K562 (cell line): ENCODE data around the gene POPDC3. TPM values are rescaled to one million over a fixed set of nuclear protein-coding genes. Genes with fewer than 3 reads are reported as not detected.
A peak's percentile ranks its signal among the peaks of the same experiment; 100 is the strongest.

Source experiments
- ATAC-seq: fragments of 200-7000 bp; cut with Tn5 transposase; 3 replicates; pipeline ENCODE4 v1.9.1; 2020; ENCODE audit warnings: moderate library complexity
- BruUV-seq: library from RNA; stranded (reverse); fragments of 400-500 nt; replicated peaks from 2 replicates; lab custom pipeline; 2021; lab: Mats Ljungman, UMichigan
- CTCF ChIA-PET: fragments of 300-600 bp; formaldehyde crosslinking; extraction: SDS; loops from one replicate; lab custom pipeline; 2021; ENCODE audit warnings: low intra/inter-chr PET ratio; lab: Yijun Ruan, JAX
- POLR2A ChIA-PET: fragments of 300-600, 350-650 bp; sonication (Branson Sonifier 250); formaldehyde crosslinking; extraction: SDS; loops from one replicate; lab custom pipeline; 2021; ENCODE audit warnings: antibody characterized with exemption, inconsistent platforms; lab: Yijun Ruan, JAX
- DNase-seq, 4 experiments: peaks; one replicate each; pipeline versions ENCODE4 v3.0.0 to v3.0.0-alpha.2; 2011 to 2018; ENCODE audit warnings: low spot score in 3 of 4, mixed read lengths in 3 of 4; ENCODE audit errors: extremely low read depth in 1 of 4
- FAIRE-seq: peaks from 2 replicates; lab custom pipeline; 2011; peaks lifted over from hg19 to GRCh38; lab: Jason Lieb, UNC
- H2AFZ ChIP-seq: 2 replicates; pipeline ENCODE4 v1.6.0; 2011; ENCODE audit warnings: low read depth, low read length, control low read depth, inconsistent platforms
- H3K27ac ChIP-seq: fragments of 200-600 bp; 3 replicates; pipeline ENCODE4 v1.8.0; 2011; ENCODE audit warnings: low read depth, mild to moderate bottlenecking, control low read depth, inconsistent platforms, low read length, moderate library complexity, mixed read lengths; ENCODE audit errors: extremely low read depth
- H3K27me3 ChIP-seq, 2 experiments: fragments of 300-600 bp in 1 of 2; 2 replicates in 1 of 2; 3 replicates in 1 of 2; pipeline versions ENCODE4 v1.6.0 to v1.8.0; 2011; ENCODE audit warnings: inconsistent platforms in 2 of 2, low read length in 2 of 2, mild to moderate bottlenecking in 1 of 2, mixed read lengths in 1 of 2, moderate library complexity in 1 of 2; ENCODE audit not compliant: control insufficient read depth in 2 of 2, insufficient read depth in 2 of 2
- H3K36me3 ChIP-seq: fragments of 300-600 bp; 3 replicates; pipeline ENCODE4 v1.8.0; 2011; ENCODE audit warnings: mild to moderate bottlenecking, low read length, inconsistent platforms; ENCODE audit not compliant: control insufficient read depth, insufficient read depth
- H3K4me1 ChIP-seq, 2 experiments: fragments of 200-600 bp in 1 of 2; replicated peaks in 1 of 2; 2 replicates in 1 of 2; 3 replicates in 1 of 2; pipeline versions ENCODE4 v1.5.1 to v1.8.0; 2011; ENCODE audit warnings: inconsistent platforms in 2 of 2, low read length in 2 of 2, mild to moderate bottlenecking in 1 of 2, mixed read lengths in 1 of 2, moderate library complexity in 1 of 2; ENCODE audit not compliant: control insufficient read depth in 2 of 2, insufficient read depth in 2 of 2
- H3K4me2 ChIP-seq: 2 replicates; pipeline ENCODE4 v1.6.1; 2011; ENCODE audit warnings: low read length, control low read depth, inconsistent platforms, mixed read lengths; ENCODE audit not compliant: insufficient read depth
- H3K4me3 ChIP-seq: fragments of 200-600 bp; sonication (generic), shearing (Covaris generic); 2 replicates; pipeline ENCODE4 v1.5.1; 2016; ENCODE audit warnings: control low read depth, inconsistent platforms
- H3K79me2 ChIP-seq: fragments of 200-600 bp; 3 replicates; pipeline ENCODE4 v1.8.0; 2011; ENCODE audit warnings: low read length, inconsistent platforms; ENCODE audit not compliant: control insufficient read depth, insufficient read depth
- H3K9ac ChIP-seq, 2 experiments: 2 replicates each; pipeline versions ENCODE4 v1.6.0 to v1.6.1; 2011; ENCODE audit warnings: low read depth in 2 of 2, low read length in 2 of 2, control low read depth in 1 of 2, inconsistent platforms in 1 of 2, mild to moderate bottlenecking in 1 of 2, mixed read lengths in 1 of 2; ENCODE audit not compliant: insufficient read depth in 1 of 2
- H3K9me1 ChIP-seq: one replicate; pipeline ENCODE4 v1.6.0; 2011; ENCODE audit warnings: inconsistent platforms, mild to moderate bottlenecking, low read length, moderate library complexity; ENCODE audit not compliant: control insufficient read depth, insufficient read depth
- H3K9me3 ChIP-seq: replicated peaks from 2 replicates; pipeline ENCODE4 v1.5.1; 2011; ENCODE audit warnings: low read depth, low read length, inconsistent platforms; ENCODE audit not compliant: control insufficient read depth, insufficient read depth
- H4K20me1 ChIP-seq: replicated peaks from 2 replicates; pipeline ENCODE4 v1.6.1; 2011; ENCODE audit warnings: low read length, inconsistent platforms, mixed read lengths; ENCODE audit not compliant: control insufficient read depth, insufficient read depth
- ATF7 ChIP-seq: fragments of 450-650 bp; IDR thresholded peaks from 2 replicates; pipeline ENCODE4 v1.7.1; 2014; ENCODE audit warnings: mild to moderate bottlenecking, moderate library complexity
- CBX2 ChIP-seq: fragments of 200-600 bp; sonication (generic); IDR thresholded peaks from one replicate; pipeline ENCODE4 v1.6.1; 2012; ENCODE audit warnings: mild to moderate bottlenecking, low read length, inconsistent platforms; ENCODE audit not compliant: insufficient read depth, poor library complexity, severe bottlenecking
- ELF2 ChIP-seq: fragments of 250-450 bp; sonication (Bioruptor Pico); IDR thresholded peaks from 2 replicates; pipeline ENCODE4 v1.5.0; 2021; ENCODE audit warnings: mild to moderate bottlenecking
- HMG20B ChIP-seq: fragments of 250-450 bp; sonication (Bioruptor Pico); IDR thresholded peaks from 2 replicates; pipeline ENCODE4 v1.5.0; 2021; ENCODE audit warnings: mild to moderate bottlenecking
- JUN ChIP-seq, 2 experiments: sonication (generic) in 1 of 2; formaldehyde crosslinking in 1 of 2; IDR thresholded peaks; 2 replicates each; pipeline versions ENCODE4 v1.6.1 to v1.8.0; 2012 to 2022; ENCODE audit warnings: borderline replicate concordance in 2 of 2, mild to moderate bottlenecking in 2 of 2, improper control_type of control experiment in 1 of 2, low read depth in 1 of 2, low read length in 1 of 2, missing genetic modification reagents in 1 of 2
- KLF1 ChIP-seq: fragments of 450-650 bp; IDR thresholded peaks from 2 replicates; pipeline ENCODE4 v1.6.1; 2016; ENCODE audit warnings: missing genetic modification characterization, missing compliant biosample characterization
- PCBP2 ChIP-seq: fragments of 200-400 bp; formaldehyde crosslinking; IDR thresholded peaks from 2 replicates; pipeline ENCODE4 v1.6.1; 2018; ENCODE audit warnings: low read length, low read depth, mild to moderate bottlenecking, moderate library complexity; ENCODE audit not compliant: poor library complexity, severe bottlenecking
- RBM22 ChIP-seq: fragments of 200-400 bp; formaldehyde crosslinking; IDR thresholded peaks from 2 replicates; pipeline ENCODE4 v1.6.1; 2018; ENCODE audit warnings: low read length, low read depth; ENCODE audit not compliant: poor library complexity, severe bottlenecking
- ZC3H8 ChIP-seq: fragments of 450-650 bp; IDR thresholded peaks from 2 replicates; pipeline ENCODE4 v1.6.1; 2017
- ZFP1 ChIP-seq: fragments of 450-650 bp; formaldehyde crosslinking; IDR thresholded peaks from 2 replicates; pipeline ENCODE4 v1.4.0; 2020; ENCODE audit warnings: mild to moderate bottlenecking, mixed read lengths
- ZNF224 ChIP-seq: sonication (generic); formaldehyde crosslinking; IDR thresholded peaks from 2 replicates; pipeline ENCODE4 v1.8.0; 2022; ENCODE audit warnings: mild to moderate bottlenecking, missing genetic modification reagents
- WGBS: fragments of 100-300 bp; shearing (Covaris generic); methylation state at CpG from one replicate; pipeline ENCODE4 v1.1.6; 2016; ENCODE audit warnings: low coverage, mixed read lengths; ENCODE audit not compliant: insufficient coverage; ENCODE audit errors: missing lambda C conversion rate; 5-methylcytosine and 5-hydroxymethylcytosine counted together
- in situ Hi-C: fragments of 300-500 bp; cut with MboI; formaldehyde crosslinking; loops from 4 replicates; pipeline ENCODE4 v1.15.0; 2018; ENCODE audit warnings: inconsistent platforms, mixed read lengths
- intact Hi-C: fragments of 100-400 bp; cut with micrococcal nuclease; formaldehyde crosslinking; loops from 2 replicates; pipeline ENCODE4 v1.14.2; 2022
- polyA plus RNA-seq, 8 experiments: library from polyadenylated mRNA; depleted of rRNA in 4 of 8; stranded (reverse) in 5 of 8; unstranded in 3 of 8; fragments of >200 nt; fragmentation: Nextera tagmentation in 2 of 8; fragmentation: Illumina TruSeq in 1 of 8; extraction: Ambion mirVana in 2 of 8; extraction: Trizol in 1 of 8; gene quantifications; 2 replicates each; pipeline versions ENCODE4 v1.2.1 to v1.2.3, GENCODE V29; 2011 to 2014; ENCODE audit warnings: inconsistent platforms in 1 of 8, missing spikeins in 1 of 8
- total RNA-seq, 7 experiments: library from RNA; depleted of rRNA in 6 of 7; stranded (reverse); fragments of >200 nt in 6 of 7; fragmentation: Illumina TruSeq in 2 of 7; extraction: Trizol in 2 of 7; gene quantifications; 2 replicates each; pipeline versions ENCODE4 v1.2.1 to v1.2.3, GENCODE V29; 2011 to 2021; ENCODE audit warnings: low replicate concordance in 1 of 7
- TF ChIP-seq, protein P1 (sequence below): IDR thresholded peaks from 2 replicates; pipeline ENCODE4 v1.6.1; 2012; ENCODE audit warnings: low read depth, low read length, improper control_type of control experiment, borderline replicate concordance

POPDC3 gene
- total and polyA plus RNA-seq, 9 of the 15 experiments (the other 6 are each of a cell fraction or from before 2014, with no cell fraction given): 4.0 to 11.8 (median 5.4) TPM

DNA sequence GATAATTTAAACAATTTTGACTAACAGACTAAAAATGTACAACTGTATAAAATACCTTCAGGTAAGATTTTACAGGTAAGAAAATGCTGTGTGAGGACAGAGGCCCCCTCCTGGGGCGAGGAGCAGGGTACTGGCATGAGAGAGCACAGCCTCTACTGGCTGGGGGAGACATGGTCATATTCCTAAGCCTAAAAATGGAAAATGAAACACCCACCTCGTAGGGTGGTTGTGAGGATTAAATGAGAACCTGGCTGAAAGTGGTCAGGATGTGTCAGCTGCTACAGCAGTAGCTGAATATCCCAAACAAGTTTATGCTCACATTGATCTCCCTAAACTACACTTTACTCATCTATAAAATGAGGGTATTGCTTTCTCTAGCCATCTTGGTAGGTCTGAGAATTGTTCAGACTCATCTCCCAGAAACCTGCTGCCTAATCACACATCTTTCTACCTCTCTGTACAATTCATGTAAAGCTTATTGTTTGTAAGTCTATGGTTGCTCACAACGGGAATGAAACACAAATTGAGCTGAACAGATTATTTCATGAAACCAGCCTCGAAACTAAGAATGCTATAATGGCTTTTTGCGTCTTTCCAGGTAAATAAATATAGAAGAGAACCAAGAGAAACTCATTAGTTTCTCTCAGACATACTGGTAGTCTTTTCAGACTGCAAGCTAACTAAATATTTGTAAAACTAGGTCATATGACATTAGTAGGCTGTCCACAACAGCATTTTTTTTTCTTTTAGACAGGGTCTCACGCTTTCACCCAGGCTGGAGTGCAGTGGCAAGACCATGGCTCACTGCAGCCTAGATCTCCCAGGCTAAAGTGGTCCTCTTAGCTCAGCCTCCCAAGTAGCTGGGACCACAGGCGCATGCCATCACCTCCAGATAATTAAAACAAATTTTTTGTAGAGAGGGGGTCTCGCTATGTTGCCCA lies 69.6 kb downstream of the POPDC3 start (continued):
- TF ChIP-seq, protein P1, sequence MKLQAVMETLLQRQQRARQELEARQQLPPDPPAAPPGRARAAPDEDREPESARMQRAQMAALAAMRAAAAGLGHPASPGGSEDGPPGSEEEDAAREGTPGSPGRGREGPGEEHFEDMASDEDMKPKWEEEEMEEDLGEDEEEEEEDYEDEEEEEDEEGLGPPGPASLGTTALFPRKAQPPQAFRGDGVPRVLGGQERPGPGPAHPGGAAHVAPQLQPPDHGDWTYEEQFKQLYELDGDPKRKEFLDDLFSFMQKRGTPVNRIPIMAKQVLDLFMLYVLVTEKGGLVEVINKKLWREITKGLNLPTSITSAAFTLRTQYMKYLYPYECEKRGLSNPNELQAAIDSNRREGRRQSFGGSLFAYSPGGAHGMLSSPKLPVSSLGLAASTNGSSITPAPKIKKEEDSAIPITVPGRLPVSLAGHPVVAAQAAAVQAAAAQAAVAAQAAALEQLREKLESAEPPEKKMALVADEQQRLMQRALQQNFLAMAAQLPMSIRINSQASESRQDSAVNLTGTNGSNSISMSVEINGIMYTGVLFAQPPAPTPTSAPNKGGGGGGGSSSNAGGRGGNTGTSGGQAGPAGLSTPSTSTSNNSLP: no peak
- no peak for TF ChIP-seq PCBP2
- TF ChIP-seq, all 486 proteins: peak for 0

DNA sequence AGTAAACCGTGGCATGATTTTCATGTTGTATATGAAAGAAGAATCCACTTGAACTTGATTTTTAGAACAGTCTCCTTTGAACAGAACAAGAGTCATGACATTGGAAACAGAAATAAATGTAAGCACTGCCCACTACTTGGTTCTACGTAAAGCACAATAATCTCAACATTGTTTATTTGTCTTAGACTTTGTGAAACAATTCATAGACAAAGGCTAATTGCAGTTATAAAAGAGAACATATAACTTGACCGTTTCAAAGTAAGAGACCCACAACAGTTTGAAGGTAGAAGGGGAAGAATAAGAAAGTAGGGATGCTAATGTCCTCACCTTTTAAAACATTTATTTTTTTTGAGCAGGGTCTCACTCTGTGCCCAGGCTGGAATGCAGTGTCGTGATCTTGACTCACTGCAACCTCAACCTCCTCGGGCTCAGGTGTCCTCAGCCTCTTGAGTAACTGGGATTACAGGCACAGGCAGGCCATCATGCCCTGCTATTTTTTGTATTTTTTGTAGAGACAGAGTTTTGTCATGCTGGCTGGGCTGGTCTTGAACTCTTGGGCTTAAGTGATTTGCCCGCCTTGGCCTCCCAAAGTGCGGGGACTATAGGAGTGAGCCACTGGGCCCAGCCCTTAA lies 71.1 kb downstream of the POPDC3 start:
- Histone ChIP-seq H2AFZ (0 out of 2 replicates have a peak overlapping the region, but pooled peaks have one; percentile 37), H4K20me1 (no peaks in the 10 kb centered on the region), H3K9me1 (no peaks in the 10 kb centered on the region), H3K4me2 (no peak overlapping the region), H3K27ac (no peak overlapping the region), H3K36me3 (no peaks in the 10 kb centered on the region), H3K27me3 (peaks cover 22 to 24% of the 10 kb centered on the region in 2 experiments; a peak in 4 of 5 replicates), H3K79me2 (no peaks in the 10 kb centered on the region), H3K4me1 (no peaks in the 10 kb centered on the region), H3K4me3 (no peak overlapping the region), H3K9ac (no peak overlapping the region), H3K9me3 (no peaks in the 10 kb centered on the region)
- ATAC-seq: no peak
- WGBS: 7% methylated on average over 7 of the region's 7 CpGs
- CTCF ChIA-PET: no interaction called here
- no peak for DNase-seq
- POLR2A ChIA-PET: no interaction called here
- FAIRE-seq: no peak
- intact Hi-C loops: no loop called here
- BruUV-seq: no TSS peak
- no peak for TF ChIP-seq ATF7
- no peak for TF ChIP-seq ZC3H8
- TF ChIP-seq JUN (IDR thresholded peaks at IDR 0.05; ENCODE audit: borderline replicate concordance, low read depth, low read length): no peak
- TF ChIP-seq JUN (CRISPR knock-in tag; IDR thresholded peaks at IDR 0.05; ENCODE audit: borderline replicate concordance): no peak
- TF ChIP-seq KLF1 (tag): no peak
- TF ChIP-seq RBM22: no peak
- no peak for TF ChIP-seq ZNF224
- no peak for TF ChIP-seq ELF2 (CRISPR knock-in tag)
- no peak for TF ChIP-seq HMG20B (CRISPR knock-in tag)
- TF ChIP-seq ZFP1 (CRISPR knock-in tag): no peak
- no peak for TF ChIP-seq CBX2
- in situ Hi-C loops: no loop called here
